GM12878 (cell line): Measurements from ENCODE around the gene CREG1. TPM values are rescaled to one million over a fixed set of nuclear protein-coding genes. Genes with fewer than 3 reads are reported as not detected.

Source experiments
- ATF7 ChIP-seq: fragments of 450-650 bp; IDR thresholded peaks from 2 replicates; pipeline ENCODE4 v1.6.1; 2016; ENCODE audit warnings: low read depth, mild to moderate bottlenecking
- BACH1 ChIP-seq: fragments of 450-650 bp; IDR thresholded peaks from 2 replicates; pipeline ENCODE4 v1.6.1; 2017; ENCODE audit warnings: mild to moderate bottlenecking, borderline replicate concordance
- BCL11A ChIP-seq: IDR thresholded peaks from 2 replicates; pipeline ENCODE4 v1.6.1; 2011; ENCODE audit warnings: low read depth, low read length
- CREB1 ChIP-seq: IDR thresholded peaks from 2 replicates; pipeline ENCODE4 v1.6.1; 2012; ENCODE audit warnings: low read depth, mild to moderate bottlenecking, inconsistent platforms
- CREM ChIP-seq: IDR thresholded peaks from 2 replicates; pipeline ENCODE4 v1.6.1; 2014; ENCODE audit warnings: antibody characterized with exemption, low read depth
- FOS ChIP-seq: IDR thresholded peaks from 3 replicates; pipeline ENCODE4 v1.6.1; 2011; ENCODE audit warnings: borderline replicate concordance; ENCODE audit not compliant: insufficient read length; ENCODE audit errors: extremely low read depth
- FOXK2 ChIP-seq: fragments of 450-650 bp; IDR thresholded peaks from 2 replicates; pipeline ENCODE4 v1.6.1; 2017; ENCODE audit warnings: mild to moderate bottlenecking, moderate library complexity
- FOXM1 ChIP-seq: IDR thresholded peaks from 2 replicates; pipeline ENCODE4 v1.6.1; 2012; ENCODE audit warnings: low read depth, mild to moderate bottlenecking, inconsistent platforms, low read length, moderate library complexity
- GABPA ChIP-seq: IDR thresholded peaks from 2 replicates; pipeline ENCODE4 v1.6.1; 2014; ENCODE audit warnings: antibody characterized with exemption, low read depth, mild to moderate bottlenecking, inconsistent platforms
- GATAD2B ChIP-seq: fragments of 450-650 bp; conservative IDR thresholded peaks from 2 replicates; pipeline ENCODE4 v1.6.1; 2017; ENCODE audit warnings: low read depth, mild to moderate bottlenecking, moderate library complexity
- MEF2A ChIP-seq: IDR thresholded peaks from 2 replicates; pipeline ENCODE4 v1.6.1; 2011; ENCODE audit warnings: low read depth, mild to moderate bottlenecking, low read length, moderate library complexity; ENCODE audit not compliant: insufficient read depth
- NFXL1 ChIP-seq: fragments of 450-650 bp; IDR thresholded peaks from 2 replicates; pipeline ENCODE4 v1.6.1; 2017; ENCODE audit warnings: antibody characterized with exemption, mild to moderate bottlenecking, borderline replicate concordance
- NRF1 ChIP-seq: conservative IDR thresholded peaks from 2 replicates; pipeline ENCODE4 v1.6.1; 2011; ENCODE audit warnings: mild to moderate bottlenecking, low read depth, low read length, improper control_type of control experiment
- POLR2AphosphoS2 ChIP-seq: IDR thresholded peaks from 2 replicates; pipeline ENCODE4 v1.6.1; 2011; ENCODE audit warnings: low read depth, mild to moderate bottlenecking, low read length, improper control_type of control experiment, moderate library complexity
- RAD21 ChIP-seq: IDR thresholded peaks from 2 replicates; pipeline ENCODE4 v1.6.1; 2011; ENCODE audit warnings: mild to moderate bottlenecking, low read depth, low read length, moderate library complexity; ENCODE audit not compliant: insufficient read depth
- RFX5 ChIP-seq: IDR thresholded peaks from 2 replicates; pipeline ENCODE4 v1.6.1; 2011; ENCODE audit warnings: low read depth, low read length, improper control_type of control experiment
- SIN3A ChIP-seq: IDR thresholded peaks from 2 replicates; pipeline ENCODE4 v1.6.1; 2012; ENCODE audit warnings: low read depth, low read length, improper control_type of control experiment
- SMARCA5 ChIP-seq: fragments of 450-650 bp; IDR thresholded peaks from 2 replicates; pipeline ENCODE4 v1.6.1; 2017; ENCODE audit warnings: mild to moderate bottlenecking
- SP1 ChIP-seq: IDR thresholded peaks from one replicate; pipeline ENCODE4 v1.6.1; 2011; ENCODE audit warnings: low read depth, low read length
- SREBF2 ChIP-seq: IDR thresholded peaks from 2 replicates; pipeline ENCODE4 v1.6.1; 2012; ENCODE audit warnings: mild to moderate bottlenecking, low read length
- polyA plus RNA-seq, 11 experiments: library from polyadenylated mRNA; depleted of rRNA in 4 of 11; unstranded in 6 of 11; stranded (reverse) in 5 of 11; fragments of >200 nt; fragmentation: Nextera tagmentation in 4 of 11; fragmentation: Illumina TruSeq in 1 of 11; extraction: Ambion mirVana in 4 of 11; extraction: Trizol in 1 of 11; gene quantifications; 1 replicate in 1 of 11; 2 replicates in 10 of 11; pipeline versions ENCODE4 v1.2.1 to v1.2.3, GENCODE V29; 2011 to 2016; ENCODE audit warnings: inconsistent platforms in 2 of 11, missing spikeins in 2 of 11, low read depth in 1 of 11
- total RNA-seq, 4 experiments: library from RNA; depleted of rRNA in 3 of 4; stranded (reverse); fragments of >200 nt in 3 of 4; fragmentation: Illumina TruSeq in 1 of 4; extraction: Trizol in 1 of 4; gene quantifications; 2 replicates each; pipeline versions ENCODE4 v1.2.1 to v1.2.3, GENCODE V29; 2013 to 2021
- TF ChIP-seq, protein P1 (sequence below), 3 experiments: IDR thresholded peaks in 2 of 3; conservative IDR thresholded peaks in 1 of 3; 2 replicates each; pipeline ENCODE4 v1.5.1; 2011; ENCODE audit warnings: low read depth in 3 of 3, low read length in 3 of 3, mild to moderate bottlenecking in 3 of 3, control low read depth in 2 of 3, moderate library complexity in 2 of 3, inconsistent platforms in 1 of 3, mixed read lengths in 1 of 3; ENCODE audit not compliant: control insufficient read depth in 2 of 3, insufficient read depth in 1 of 3; ENCODE audit errors: extremely low read depth in 1 of 3
- TF ChIP-seq, protein P2 (sequence below): fragments of 450-650 bp; formaldehyde crosslinking; IDR thresholded peaks from 2 replicates; pipeline ENCODE4 v1.4.0; 2020; ENCODE audit warnings: mild to moderate bottlenecking, moderate library complexity
- TF ChIP-seq, protein P3 (sequence below): fragments of 150-350 bp; IDR thresholded peaks from 2 replicates; pipeline ENCODE4 v1.6.1; 2016; ENCODE audit warnings: low read depth, low read length

CREG1 gene
- total and polyA plus RNA-seq, 10 of the 15 experiments (the other 5 are each of a cell fraction or from before 2014, with no cell fraction given) = 5.3 to 43.8 (median 22.1) TPM

DNA sequence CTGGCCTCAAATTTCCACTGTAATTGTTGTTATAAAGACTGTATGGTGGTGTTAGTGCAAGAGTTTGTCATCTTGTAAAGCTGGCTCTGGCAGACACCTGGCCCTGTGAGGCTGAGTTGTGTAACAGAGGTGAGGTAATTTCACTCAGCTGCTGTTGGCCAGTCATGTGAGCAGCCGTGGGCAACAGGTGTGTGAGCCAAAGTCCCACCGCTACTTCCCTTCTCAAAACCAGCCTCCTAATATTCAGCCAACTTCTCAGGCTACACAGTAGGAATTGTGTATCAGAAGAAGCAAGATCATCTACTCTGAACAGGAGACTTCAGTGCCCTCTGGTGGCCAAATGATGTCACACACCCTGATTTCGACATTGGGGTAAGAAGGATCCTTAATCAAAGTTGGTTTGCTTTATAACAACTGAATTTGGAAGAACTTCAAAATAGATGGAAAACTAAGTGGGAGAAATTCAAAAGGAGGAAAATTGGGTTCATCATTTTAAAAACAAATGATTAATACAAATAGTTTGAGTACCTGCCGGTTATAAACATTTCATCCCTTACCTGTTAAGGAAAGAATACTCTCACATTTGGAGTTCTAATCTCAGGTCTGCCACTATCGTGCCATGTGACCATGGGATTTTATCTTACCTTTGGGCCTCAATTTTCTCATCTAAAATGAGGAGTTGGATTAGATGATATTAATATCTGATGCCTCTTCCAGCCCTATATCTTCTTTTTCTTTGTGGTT is 2.6 kb upstream of the CREG1 start (continued):
- TF ChIP-seq BCL11A (no peak), GATAD2B (no peak), GABPA (no peak), CREB1 (0 out of 2 replicates have a peak, but pooled peaks have one; percentile 10), RAD21 (peak; percentile 74), MEF2A (no peak), FOS (no peak), SP1 (no peak), RFX5 (no peak), SREBF2 (no peak), POLR2AphosphoS2 (no peak), SIN3A (no peak), CREM (0 out of 2 replicates have a peak, but pooled peaks have one; percentile 41), FOXM1 (no peak), FOXK2 (no peak), NFXL1 (no peak), SMARCA5 (no peak), BACH1 (no peak), NRF1 (no peak), ATF7 (0 out of 2 replicates have a peak, but pooled peaks have one; percentile 20)
- TF ChIP-seq, protein P1, sequence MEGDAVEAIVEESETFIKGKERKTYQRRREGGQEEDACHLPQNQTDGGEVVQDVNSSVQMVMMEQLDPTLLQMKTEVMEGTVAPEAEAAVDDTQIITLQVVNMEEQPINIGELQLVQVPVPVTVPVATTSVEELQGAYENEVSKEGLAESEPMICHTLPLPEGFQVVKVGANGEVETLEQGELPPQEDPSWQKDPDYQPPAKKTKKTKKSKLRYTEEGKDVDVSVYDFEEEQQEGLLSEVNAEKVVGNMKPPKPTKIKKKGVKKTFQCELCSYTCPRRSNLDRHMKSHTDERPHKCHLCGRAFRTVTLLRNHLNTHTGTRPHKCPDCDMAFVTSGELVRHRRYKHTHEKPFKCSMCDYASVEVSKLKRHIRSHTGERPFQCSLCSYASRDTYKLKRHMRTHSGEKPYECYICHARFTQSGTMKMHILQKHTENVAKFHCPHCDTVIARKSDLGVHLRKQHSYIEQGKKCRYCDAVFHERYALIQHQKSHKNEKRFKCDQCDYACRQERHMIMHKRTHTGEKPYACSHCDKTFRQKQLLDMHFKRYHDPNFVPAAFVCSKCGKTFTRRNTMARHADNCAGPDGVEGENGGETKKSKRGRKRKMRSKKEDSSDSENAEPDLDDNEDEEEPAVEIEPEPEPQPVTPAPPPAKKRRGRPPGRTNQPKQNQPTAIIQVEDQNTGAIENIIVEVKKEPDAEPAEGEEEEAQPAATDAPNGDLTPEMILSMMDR (IDR thresholded peaks at IDR 0.05 in 2 of 3, conservative IDR thresholded peaks at IDR 0.05 in 1 of 3; ENCODE audit: control insufficient read depth in 2 of 3, extremely low read depth in 1 of 3, insufficient read depth in 1 of 3, low read depth in 3 of 3, low read length in 3 of 3) = peak; percentile 82 to 88 (median 85)
- TF ChIP-seq, protein P2, sequence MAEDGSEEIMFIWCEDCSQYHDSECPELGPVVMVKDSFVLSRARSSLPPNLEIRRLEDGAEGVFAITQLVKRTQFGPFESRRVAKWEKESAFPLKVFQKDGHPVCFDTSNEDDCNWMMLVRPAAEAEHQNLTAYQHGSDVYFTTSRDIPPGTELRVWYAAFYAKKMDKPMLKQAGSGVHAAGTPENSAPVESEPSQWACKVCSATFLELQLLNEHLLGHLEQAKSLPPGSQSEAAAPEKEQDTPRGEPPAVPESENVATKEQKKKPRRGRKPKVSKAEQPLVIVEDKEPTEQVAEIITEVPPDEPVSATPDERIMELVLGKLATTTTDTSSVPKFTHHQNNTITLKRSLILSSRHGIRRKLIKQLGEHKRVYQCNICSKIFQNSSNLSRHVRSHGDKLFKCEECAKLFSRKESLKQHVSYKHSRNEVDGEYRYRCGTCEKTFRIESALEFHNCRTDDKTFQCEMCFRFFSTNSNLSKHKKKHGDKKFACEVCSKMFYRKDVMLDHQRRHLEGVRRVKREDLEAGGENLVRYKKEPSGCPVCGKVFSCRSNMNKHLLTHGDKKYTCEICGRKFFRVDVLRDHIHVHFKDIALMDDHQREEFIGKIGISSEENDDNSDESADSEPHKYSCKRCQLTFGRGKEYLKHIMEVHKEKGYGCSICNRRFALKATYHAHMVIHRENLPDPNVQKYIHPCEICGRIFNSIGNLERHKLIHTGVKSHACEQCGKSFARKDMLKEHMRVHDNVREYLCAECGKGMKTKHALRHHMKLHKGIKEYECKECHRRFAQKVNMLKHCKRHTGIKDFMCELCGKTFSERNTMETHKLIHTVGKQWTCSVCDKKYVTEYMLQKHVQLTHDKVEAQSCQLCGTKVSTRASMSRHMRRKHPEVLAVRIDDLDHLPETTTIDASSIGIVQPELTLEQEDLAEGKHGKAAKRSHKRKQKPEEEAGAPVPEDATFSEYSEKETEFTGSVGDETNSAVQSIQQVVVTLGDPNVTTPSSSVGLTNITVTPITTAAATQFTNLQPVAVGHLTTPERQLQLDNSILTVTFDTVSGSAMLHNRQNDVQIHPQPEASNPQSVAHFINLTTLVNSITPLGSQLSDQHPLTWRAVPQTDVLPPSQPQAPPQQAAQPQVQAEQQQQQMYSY (CRISPR knock-in tag) = no peak
- TF ChIP-seq, protein P3, sequence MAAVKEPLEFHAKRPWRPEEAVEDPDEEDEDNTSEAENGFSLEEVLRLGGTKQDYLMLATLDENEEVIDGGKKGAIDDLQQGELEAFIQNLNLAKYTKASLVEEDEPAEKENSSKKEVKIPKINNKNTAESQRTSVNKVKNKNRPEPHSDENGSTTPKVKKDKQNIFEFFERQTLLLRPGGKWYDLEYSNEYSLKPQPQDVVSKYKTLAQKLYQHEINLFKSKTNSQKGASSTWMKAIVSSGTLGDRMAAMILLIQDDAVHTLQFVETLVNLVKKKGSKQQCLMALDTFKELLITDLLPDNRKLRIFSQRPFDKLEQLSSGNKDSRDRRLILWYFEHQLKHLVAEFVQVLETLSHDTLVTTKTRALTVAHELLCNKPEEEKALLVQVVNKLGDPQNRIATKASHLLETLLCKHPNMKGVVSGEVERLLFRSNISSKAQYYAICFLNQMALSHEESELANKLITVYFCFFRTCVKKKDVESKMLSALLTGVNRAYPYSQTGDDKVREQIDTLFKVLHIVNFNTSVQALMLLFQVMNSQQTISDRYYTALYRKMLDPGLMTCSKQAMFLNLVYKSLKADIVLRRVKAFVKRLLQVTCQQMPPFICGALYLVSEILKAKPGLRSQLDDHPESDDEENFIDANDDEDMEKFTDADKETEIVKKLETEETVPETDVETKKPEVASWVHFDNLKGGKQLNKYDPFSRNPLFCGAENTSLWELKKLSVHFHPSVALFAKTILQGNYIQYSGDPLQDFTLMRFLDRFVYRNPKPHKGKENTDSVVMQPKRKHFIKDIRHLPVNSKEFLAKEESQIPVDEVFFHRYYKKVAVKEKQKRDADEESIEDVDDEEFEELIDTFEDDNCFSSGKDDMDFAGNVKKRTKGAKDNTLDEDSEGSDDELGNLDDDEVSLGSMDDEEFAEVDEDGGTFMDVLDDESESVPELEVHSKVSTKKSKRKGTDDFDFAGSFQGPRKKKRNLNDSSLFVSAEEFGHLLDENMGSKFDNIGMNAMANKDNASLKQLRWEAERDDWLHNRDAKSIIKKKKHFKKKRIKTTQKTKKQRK = no peak
